Measurements from ENCODE around the gene TCP11L2.

TCP11L2 gene

DNA sequence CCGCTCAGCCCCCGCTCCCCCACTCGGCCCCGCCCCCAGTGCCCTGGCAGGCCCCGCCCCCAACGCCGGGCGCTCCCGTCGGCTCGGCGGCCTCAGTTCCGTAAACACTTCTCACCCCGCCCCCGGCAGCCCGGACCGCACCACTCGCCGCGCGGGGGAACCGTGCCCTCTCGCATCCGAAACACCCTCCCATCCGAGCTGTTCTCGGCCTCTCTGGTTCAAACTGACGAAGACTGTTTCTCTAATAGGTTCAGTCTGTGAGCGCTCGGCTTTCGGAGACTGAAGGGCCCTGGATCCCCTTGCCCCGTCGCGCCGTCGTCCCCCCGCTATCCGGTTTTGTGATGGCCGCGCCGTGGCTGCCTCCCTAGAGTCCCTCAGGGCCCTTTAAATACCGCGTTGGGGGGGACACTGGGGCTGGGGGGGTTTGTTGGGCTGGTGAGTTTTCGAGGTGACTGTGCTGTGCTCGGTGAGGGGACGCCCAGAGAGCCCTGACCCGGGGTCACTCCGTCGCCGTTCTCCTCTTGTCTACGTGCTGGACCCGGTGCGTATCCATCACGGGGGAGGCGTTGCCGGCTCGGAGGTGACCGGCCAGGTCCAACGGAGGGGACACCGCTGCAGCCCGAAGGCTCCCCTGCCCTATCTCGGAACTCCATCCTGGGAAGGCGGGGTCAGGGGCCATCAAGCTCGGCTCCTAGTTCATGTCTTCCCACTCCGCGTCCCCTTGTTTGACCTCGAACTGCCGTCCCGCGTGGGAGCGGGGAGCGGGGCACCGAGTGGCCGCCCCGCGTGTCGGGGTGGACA lies at the start of gene TCP11L2:
TCP11L2 (plus strand) TSS at position 333 of the 801 bp plus-strand sequence. CDS start 8,343 bp downstream, outside the sequence.
- TF ChIP-seq CTCF (conservative IDR thresholded peaks at IDR 0.05), result no peak
- H3K27ac ChIP-seq, result peak within 1 kb of the TSS; percentile 98

- TF ChIP-seq CTCF (conservative IDR thresholded peaks at IDR 0.05), result no peak
- no peak overlapping the region for H3K27ac ChIP-seq
These were observed 47.8 kb upstream of the TCP11L2 start for GRCh38 chr12:106254724-106255123.

- TF ChIP-seq CTCF (conservative IDR thresholded peaks at IDR 0.05), result no peak
- no peak overlapping the region for H3K27ac ChIP-seq
These were observed 47.0 kb upstream of the TCP11L2 start for GRCh38 chr12:106255493-106255892.

- no peak overlapping the region for H3K27ac ChIP-seq
- no peak for TF ChIP-seq CTCF (conservative IDR thresholded peaks at IDR 0.05)
These were observed 46.6 kb upstream of the TCP11L2 start for GRCh38 chr12:106255952-106256351.

DNA sequence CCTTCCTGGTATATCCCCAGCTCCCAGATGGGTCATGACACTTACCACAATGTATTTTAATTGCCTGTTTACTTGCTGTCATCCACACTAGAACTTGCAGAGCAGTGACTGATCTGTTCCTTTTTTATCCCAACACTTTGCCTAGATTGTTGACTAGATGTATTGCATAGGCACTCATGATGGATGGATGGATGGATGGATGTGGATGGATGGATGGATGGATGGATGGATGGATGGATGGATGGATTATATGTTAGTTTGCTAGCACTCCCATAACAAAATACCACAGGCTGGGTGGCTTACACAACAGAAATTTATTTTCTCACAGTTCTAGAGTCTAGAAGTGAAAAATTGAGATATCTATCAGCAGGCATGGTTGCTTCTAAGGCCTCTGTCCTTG lies 46.0 kb upstream of the TCP11L2 start:
- H3K27ac ChIP-seq, result no peak overlapping the region

GRCh38 chr12:106258226-106258625 lies 44.3 kb upstream of the TCP11L2 start:
- TF ChIP-seq CTCF (conservative IDR thresholded peaks at IDR 0.05), result no peak
- no peak overlapping the region for H3K27ac ChIP-seq

More for the DNA sequence above, 46.0 kb upstream of the TCP11L2 start:
- no peak for TF ChIP-seq CTCF (conservative IDR thresholded peaks at IDR 0.05)

GRCh38 chr12:106258935-106259334 lies 43.6 kb upstream of the TCP11L2 start:
- no peak overlapping the region for H3K27ac ChIP-seq
- no peak for TF ChIP-seq CTCF (conservative IDR thresholded peaks at IDR 0.05)
